H9 (cell line): ENCODE measurements around the gene SLC12A5. TPM values are rescaled to one million over a fixed set of nuclear protein-coding genes. Genes with fewer than 3 reads are reported as not detected.

Source experiments
- DNase-seq: peaks from one replicate; pipeline ENCODE4 v3.0.0-alpha.2; 2017
- H2AFZ ChIP-seq: one replicate; pipeline ENCODE4 v1.6.1; 2013; ENCODE audit warnings: mild to moderate bottlenecking, low read length, control low read depth, moderate library complexity
- H2AK5ac ChIP-seq: 2 replicates; pipeline ENCODE4 v1.6.1; 2013; ENCODE audit warnings: low read length, control low read depth, mixed read lengths; ENCODE audit not compliant: insufficient read length
- H2BK120ac ChIP-seq: one replicate; pipeline ENCODE4 v1.6.1; 2013; ENCODE audit warnings: low read depth, mild to moderate bottlenecking, low read length, control low read depth, inconsistent platforms; ENCODE audit not compliant: poor library complexity, severe bottlenecking
- H2BK12ac ChIP-seq: 2 replicates; pipeline ENCODE4 v1.6.1; 2013; ENCODE audit warnings: low read length, control low read depth, mixed read lengths, low read depth; ENCODE audit not compliant: insufficient read length
- H2BK15ac ChIP-seq: 2 replicates; pipeline ENCODE4 v1.6.1; 2013; ENCODE audit warnings: low read depth, low read length, control low read depth
- H2BK20ac ChIP-seq: one replicate; pipeline ENCODE4 v1.6.1; 2013; ENCODE audit warnings: low read depth, mild to moderate bottlenecking, low read length, control low read depth, inconsistent platforms; ENCODE audit not compliant: poor library complexity, severe bottlenecking
- H2BK5ac ChIP-seq: 2 replicates; pipeline ENCODE4 v1.6.1; 2013; ENCODE audit warnings: low read length, control low read depth, mixed read lengths; ENCODE audit not compliant: insufficient read length
- H3K14ac ChIP-seq: 2 replicates; pipeline ENCODE4 v1.6.1; 2013; ENCODE audit warnings: low read length, control low read depth; ENCODE audit not compliant: insufficient read depth
- H3K18ac ChIP-seq: 2 replicates; pipeline ENCODE4 v1.6.1; 2013; ENCODE audit warnings: low read depth, mild to moderate bottlenecking, mixed read lengths, low read length, control low read depth; ENCODE audit not compliant: insufficient read length
- H3K23ac ChIP-seq: 2 replicates; pipeline ENCODE4 v1.6.1; 2013; ENCODE audit warnings: low read length, control low read depth, mixed read lengths, low read depth; ENCODE audit not compliant: insufficient read length
- H3K23me2 ChIP-seq: 2 replicates; pipeline ENCODE4 v1.6.1; 2013; ENCODE audit warnings: low read depth, mild to moderate bottlenecking, mixed read lengths, low read length, control low read depth; ENCODE audit not compliant: insufficient read length, poor library complexity, severe bottlenecking
- H3K27ac ChIP-seq: 2 replicates; pipeline ENCODE4 v1.5.1; 2013; ENCODE audit warnings: low read length, control low read depth, mixed read lengths, low read depth; ENCODE audit not compliant: insufficient read length
- H3K27me3 ChIP-seq: 2 replicates; pipeline ENCODE4 v1.6.1; 2013; ENCODE audit warnings: low read length, control low read depth, inconsistent platforms; ENCODE audit not compliant: insufficient read depth
- H3K4ac ChIP-seq: 2 replicates; pipeline ENCODE4 v1.6.1; 2013; ENCODE audit warnings: low read depth, mild to moderate bottlenecking, control low read depth, inconsistent platforms, low read length, moderate library complexity
- H3K4me1 ChIP-seq: 2 replicates; pipeline ENCODE4 v1.6.1; 2013; ENCODE audit warnings: low read length, control low read depth, inconsistent platforms; ENCODE audit not compliant: insufficient read depth
- H3K4me2 ChIP-seq: 2 replicates; pipeline ENCODE4 v1.6.1; 2013; ENCODE audit warnings: low read length, control low read depth, mixed read lengths; ENCODE audit not compliant: insufficient read length, insufficient read depth
- H3K56ac ChIP-seq: 2 replicates; pipeline ENCODE4 v1.6.1; 2013; ENCODE audit warnings: low read depth, mild to moderate bottlenecking, mixed read lengths, low read length, control low read depth; ENCODE audit not compliant: insufficient read length
- H3K79me1 ChIP-seq: 2 replicates; pipeline ENCODE4 v1.6.1; 2013; ENCODE audit warnings: low read depth, mild to moderate bottlenecking, moderate library complexity, low read length, control low read depth, inconsistent platforms; ENCODE audit not compliant: insufficient read depth, poor library complexity, severe bottlenecking
- H3K79me2 ChIP-seq: 2 replicates; pipeline ENCODE4 v1.6.1; 2013; ENCODE audit warnings: low read length, control low read depth, inconsistent platforms; ENCODE audit not compliant: insufficient read depth
- H3K9ac ChIP-seq: 2 replicates; pipeline ENCODE4 v1.6.1; 2013; ENCODE audit warnings: low read length, control low read depth, mixed read lengths; ENCODE audit not compliant: insufficient read length; ENCODE audit errors: extremely low read depth
- H3K9me3 ChIP-seq: one replicate; pipeline ENCODE4 v1.6.1; 2013; ENCODE audit warnings: low read depth, low read length, inconsistent platforms; ENCODE audit not compliant: control insufficient read depth
- H3T11ph ChIP-seq: one replicate; pipeline ENCODE4 v1.6.1; 2013; ENCODE audit warnings: mild to moderate bottlenecking, low read length, control low read depth, inconsistent platforms
- H4K20me1 ChIP-seq: one replicate; pipeline ENCODE4 v1.6.1; 2013; ENCODE audit not compliant: control insufficient read depth, insufficient read length, insufficient read depth
- H4K5ac ChIP-seq: 2 replicates; pipeline ENCODE4 v1.6.1; 2013; ENCODE audit warnings: low read depth, mild to moderate bottlenecking, mixed read lengths, low read length, control low read depth; ENCODE audit not compliant: insufficient read length
- H4K8ac ChIP-seq: replicated peaks from 2 replicates; pipeline ENCODE4 v1.6.1; 2013; ENCODE audit warnings: low read length, control low read depth, mixed read lengths, low read depth; ENCODE audit not compliant: insufficient read length
- H4K91ac ChIP-seq: 2 replicates; pipeline ENCODE4 v1.6.1; 2013; ENCODE audit warnings: low read depth, mild to moderate bottlenecking, moderate library complexity, mixed read lengths, low read length, control low read depth; ENCODE audit not compliant: insufficient read length
- H3K27ac Mint-ChIP-seq, 3 experiments: 2 replicates in 2 of 3; 3 replicates in 1 of 3; pipeline ENCODE4 v1.8.0; 2020 to 2021; ENCODE audit warnings: mixed read lengths in 3 of 3, mild to moderate bottlenecking in 1 of 3, moderate library complexity in 1 of 3
- H3K27me3 Mint-ChIP-seq: 2 replicates; pipeline ENCODE4 v1.8.0; 2021; ENCODE audit warnings: low read depth, mild to moderate bottlenecking, moderate library complexity, mixed read lengths
- H3K36me3 Mint-ChIP-seq, 3 experiments: 2 replicates in 2 of 3; 3 replicates in 1 of 3; pipeline ENCODE4 v1.8.0; 2020 to 2021; ENCODE audit warnings: low read depth in 3 of 3, mixed read lengths in 3 of 3; ENCODE audit not compliant: insufficient read depth in 1 of 3
- H3K4me1 Mint-ChIP-seq, 2 experiments: 2 replicates each; pipeline ENCODE4 v1.8.0; 2020; ENCODE audit warnings: mixed read lengths in 2 of 2
- H3K4me3 Mint-ChIP-seq, 2 experiments: 2 replicates in 1 of 2; 3 replicates in 1 of 2; pipeline ENCODE4 v1.8.0; 2020 to 2021; ENCODE audit warnings: mild to moderate bottlenecking in 2 of 2, mixed read lengths in 2 of 2, moderate library complexity in 1 of 2
- H3K9me3 Mint-ChIP-seq, 2 experiments: 2 replicates in 1 of 2; 3 replicates in 1 of 2; pipeline ENCODE4 v1.8.0; 2020; ENCODE audit warnings: mild to moderate bottlenecking in 2 of 2, mixed read lengths in 2 of 2, moderate library complexity in 1 of 2
- CTCF ChIP-seq: fragments of 200-600 bp; sonication (generic); conservative IDR thresholded peaks from 3 replicates; pipeline ENCODE4 v1.8.0; 2021; ENCODE audit warnings: antibody characterized with exemption, mild to moderate bottlenecking
- total RNA-seq: library from RNA; stranded (reverse); gene quantifications from 2 replicates; pipeline ENCODE4 v1.2.1, GENCODE V29; 2021

The SLC12A5 gene
- total RNA-seq, 1 experiment from 2014 or later: 8.7 TPM

DNA sequence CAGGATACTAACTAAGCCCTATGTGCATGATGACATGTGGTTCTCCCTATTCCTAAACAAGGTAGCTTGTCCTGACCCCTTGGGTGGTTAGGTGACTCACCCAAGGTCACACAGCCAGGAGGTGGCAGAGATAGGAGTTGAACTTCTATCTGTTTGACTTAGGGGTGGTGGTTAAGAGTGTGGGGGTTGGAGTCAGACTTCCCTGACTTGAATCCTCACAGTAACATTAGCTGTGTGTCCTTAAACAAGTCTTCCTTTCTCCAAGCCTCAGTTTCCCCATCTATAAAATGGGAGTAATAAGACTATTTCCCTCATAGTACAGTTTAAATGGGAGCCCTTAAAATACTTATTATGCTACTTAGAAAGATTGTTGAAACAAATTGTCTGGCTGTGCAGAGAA is 21.9 kb downstream of the SLC12A5 start:
- Histone ChIP-seq H3K9me3 (no peaks in the 10 kb centered on the region), H3K9ac (no peak overlapping the region), H4K20me1 (no peaks in the 10 kb centered on the region), H2AFZ (no peak overlapping the region), H3K4ac (no peak overlapping the region), H3K14ac (no peak overlapping the region), H3K23me2 (no peaks in the 10 kb centered on the region), H4K5ac (no peak overlapping the region), H3K23ac (no peak overlapping the region), H4K8ac (no peak overlapping the region), H3K79me2 (no peaks in the 10 kb centered on the region), H2BK120ac (no peak overlapping the region), H3T11ph (no peak overlapping the region), H3K56ac (no peak overlapping the region), H2AK5ac (no peak overlapping the region), H4K91ac (no peak overlapping the region), H2BK5ac (no peak overlapping the region), H3K79me1 (no peaks in the 10 kb centered on the region), H2BK20ac (no peak overlapping the region), H3K4me1 (no peaks in the 10 kb centered on the region), H3K27ac (no peak overlapping the region), H3K18ac (no peak overlapping the region), H2BK15ac (no peak overlapping the region), H2BK12ac (no peak overlapping the region), H3K27me3 (peaks cover 4% of the 10 kb centered on the region; the same call in 1 of the 2 replicates), H3K4me2 (no peak overlapping the region)
- no peak overlapping the region for H3K4me3 Mint-ChIP-seq
- H3K4me1 Mint-ChIP-seq: no peaks in the 10 kb centered on the region
- peaks cover 66% of the 10 kb centered on the region for H3K27me3 Mint-ChIP-seq
- H3K36me3 Mint-ChIP-seq: 0 out of 7 replicates have a peak, but pooled peaks cover 0 to 1% (median 0%) of the 10 kb centered on the region in 3 experiments
- no peak for TF ChIP-seq CTCF
- no peak for DNase-seq
- no peaks in the 10 kb centered on the region for H3K9me3 Mint-ChIP-seq
- H3K27ac Mint-ChIP-seq: no peak overlapping the region
